SK-N-MC (cell line): ENCODE results near the gene ZMAT3.

Experiments used
- DNase-seq: peaks from one replicate; pipeline ENCODE4 v3.0.0-alpha.2; 2011; ENCODE audit warnings: low read depth, low spot score
- H3K27ac ChIP-seq: fragments of 200-600 bp; sonication (generic); 2 replicates; pipeline ENCODE4 v1.5.1; 2016; ENCODE audit warnings: mixed run types
- H3K36me3 ChIP-seq: fragments of 200-600 bp; sonication (generic); 2 replicates; pipeline ENCODE4 v1.6.1; 2017; ENCODE audit warnings: antibody characterized with exemption, low read length, mixed read lengths; ENCODE audit not compliant: insufficient read depth
- H3K4me3 ChIP-seq: fragments of 200-600 bp; sonication (generic); 2 replicates; pipeline ENCODE4 v1.5.1; 2016
- H3K9ac ChIP-seq: fragments of 200-600 bp; sonication (generic); 2 replicates; pipeline ENCODE4 v1.8.0; 2017; ENCODE audit warnings: mixed run types, mixed read lengths; ENCODE audit not compliant: insufficient read length
- H3K9me3 ChIP-seq: fragments of 200-600 bp; sonication (generic); 2 replicates; pipeline ENCODE4 v1.6.1; 2017; ENCODE audit warnings: low read depth, mild to moderate bottlenecking, antibody characterized with exemption, low read length, moderate library complexity, mixed read lengths
- EZH2 ChIP-seq: fragments of 200-600 bp; sonication (generic); IDR thresholded peaks from one replicate; pipeline ENCODE4 v1.6.1; 2017; ENCODE audit warnings: antibody characterized with exemption
- FOXP2 ChIP-seq: optimal IDR thresholded peaks from 2 replicates; pipeline ENCODE3; 2011; ENCODE audit warnings: mild to moderate bottlenecking, moderate library complexity; ENCODE audit not compliant: insufficient read depth; ENCODE audit errors: extremely low read length, control extremely low read depth
- POLR2AphosphoS5 ChIP-seq: IDR thresholded peaks from 2 replicates; pipeline ENCODE4 v1.6.1; 2012; ENCODE audit warnings: mild to moderate bottlenecking, low read depth, low read length, borderline replicate concordance

ZMAT3 gene

DNA sequence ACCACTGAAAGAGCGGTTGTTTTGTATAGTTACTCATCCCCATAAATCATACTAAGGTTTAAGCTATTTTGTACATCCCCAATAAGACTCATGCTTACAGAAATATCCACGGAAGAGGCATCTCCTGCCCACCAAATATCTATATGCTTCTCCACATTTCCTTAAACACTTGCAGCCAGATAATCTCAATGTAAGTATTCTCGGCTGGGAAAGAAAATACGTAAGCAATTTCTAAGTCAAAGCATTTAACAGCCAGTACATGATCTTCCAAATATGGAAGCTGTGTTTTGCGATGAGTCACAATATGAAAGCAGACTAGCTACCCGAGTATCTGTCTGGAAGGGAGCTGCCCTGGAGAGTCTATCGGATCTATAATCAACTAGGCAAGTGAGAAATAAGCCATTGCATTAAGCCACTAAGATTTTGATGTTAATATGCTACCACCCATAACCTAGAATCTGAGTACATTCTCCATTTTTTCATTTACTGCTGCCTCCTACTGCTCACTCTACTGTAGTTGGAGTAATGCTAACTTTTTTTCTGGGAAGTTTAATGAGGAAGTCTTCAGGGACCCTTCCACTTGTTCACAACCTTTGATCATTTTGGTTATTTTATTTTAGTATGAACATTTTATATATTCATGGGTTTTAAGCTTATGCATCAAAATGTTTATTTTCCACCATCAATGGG, 26.9 kb upstream of the ZMAT3 start:
- Histone ChIP-seq H3K9me3 (no peaks in the 10 kb centered on the region), H3K9ac (no peak overlapping the region), H3K27ac (no peak overlapping the region), H3K4me3 (no peak overlapping the region), H3K36me3 (no peaks in the 10 kb centered on the region)
- TF ChIP-seq FOXP2 = no peak
- TF ChIP-seq POLR2AphosphoS5 = no peak
- no peak for DNase-seq

DNA sequence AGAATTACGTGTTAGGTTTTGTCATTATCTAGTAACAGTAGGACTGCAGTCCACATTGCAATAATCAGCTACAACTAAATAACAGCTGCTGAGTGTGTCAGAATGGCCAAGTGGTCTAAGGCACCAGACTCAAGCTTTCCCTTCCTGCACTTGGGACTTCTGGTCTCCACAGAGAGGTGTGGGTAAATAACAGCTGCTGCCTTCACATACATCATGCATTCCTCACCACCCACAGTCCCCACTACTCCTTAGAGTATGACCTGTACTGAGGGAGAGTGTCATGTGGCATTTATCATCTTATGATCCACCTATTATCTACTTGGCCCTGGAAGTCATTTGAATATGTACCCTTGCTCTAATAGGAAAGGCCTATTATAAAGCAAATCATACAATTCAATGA, 22.2 kb upstream of the ZMAT3 start:
- TF ChIP-seq FOXP2 (no peak), EZH2 (no peak), POLR2AphosphoS5 (no peak)
- no peak overlapping the region for H3K4me3 ChIP-seq
- no peak overlapping the region for H3K9ac ChIP-seq
- H3K27ac ChIP-seq = no peak overlapping the region
- H3K9me3 ChIP-seq = no peaks in the 10 kb centered on the region
- no peak for DNase-seq
- no peaks in the 10 kb centered on the region for H3K36me3 ChIP-seq

DNA sequence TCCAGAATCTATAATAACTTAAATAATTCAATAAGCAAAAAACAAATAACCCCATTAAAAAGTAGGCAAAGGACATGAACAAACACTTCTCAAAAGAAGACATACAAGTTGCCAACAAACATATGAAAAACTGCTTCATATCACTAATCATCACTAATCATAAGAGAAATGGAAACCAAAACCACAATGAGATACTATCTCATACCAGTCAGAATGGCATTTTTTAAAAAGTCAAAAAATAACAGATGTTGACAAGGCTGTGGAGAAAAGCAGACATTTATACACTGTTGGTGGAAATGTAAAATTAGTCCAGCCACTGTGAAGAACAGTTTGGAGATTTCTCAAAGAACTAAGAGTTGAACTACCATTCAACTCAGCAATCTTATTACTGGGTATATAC, 19.5 kb upstream of the ZMAT3 start:
- Histone ChIP-seq H3K4me3 (no peak overlapping the region), H3K9ac (no peak overlapping the region), H3K36me3 (no peaks in the 10 kb centered on the region), H3K9me3 (no peaks in the 10 kb centered on the region), H3K27ac (no peak overlapping the region)
- DNase-seq = no peak
- no peak for TF ChIP-seq EZH2
- TF ChIP-seq FOXP2 = no peak
- TF ChIP-seq POLR2AphosphoS5 = no peak

DNA sequence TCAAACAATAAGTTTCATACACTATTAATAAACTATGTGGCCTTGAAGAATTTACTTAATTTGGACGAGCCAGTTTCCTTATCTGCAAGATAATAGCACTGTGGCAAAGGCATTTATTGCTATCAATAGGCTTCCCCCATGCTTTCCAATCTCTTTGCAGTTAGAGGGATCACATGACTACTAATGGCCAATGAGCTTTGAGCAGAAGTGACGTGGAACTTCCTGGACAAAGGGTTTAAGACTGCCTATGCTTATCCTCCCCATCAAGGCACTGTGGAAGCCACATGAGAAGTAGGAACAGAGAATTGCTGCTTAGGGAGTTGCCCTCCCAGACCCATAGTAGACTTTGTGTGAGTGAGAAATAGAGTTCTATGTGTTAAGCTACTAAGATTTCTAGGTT, 16.7 kb upstream of the ZMAT3 start:
- H3K9ac ChIP-seq = no peak overlapping the region

DNA sequence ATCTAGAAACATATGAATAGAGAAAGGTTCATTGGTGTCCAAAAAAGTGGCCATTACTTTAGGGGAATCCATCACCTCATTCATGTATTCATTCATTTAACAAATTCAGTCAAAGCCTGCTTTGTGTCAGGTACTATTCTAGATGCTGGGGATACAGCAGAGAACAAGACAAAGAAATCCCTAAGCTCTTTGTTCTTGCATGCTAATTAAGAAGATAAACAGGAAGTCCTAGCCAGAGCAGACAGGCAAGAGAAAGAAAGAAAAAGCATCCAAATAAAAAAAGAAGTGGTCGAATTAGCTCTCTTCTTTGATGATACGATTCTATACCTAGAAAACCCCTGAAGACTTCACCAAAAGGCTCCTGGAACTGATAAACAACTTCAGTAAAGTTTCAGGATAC, 12.4 kb upstream of the ZMAT3 start:
- Histone ChIP-seq H3K27ac (no peak overlapping the region), H3K36me3 (no peaks in the 10 kb centered on the region), H3K9ac (no peak overlapping the region), H3K9me3 (no peaks in the 10 kb centered on the region), H3K4me3 (no peak overlapping the region)
- no peak for DNase-seq
- TF ChIP-seq POLR2AphosphoS5 (no peak), FOXP2 (no peak), EZH2 (no peak)

More for the DNA sequence above, 16.7 kb upstream of the ZMAT3 start:
- Histone ChIP-seq H3K9me3 (no peaks in the 10 kb centered on the region), H3K4me3 (no peak overlapping the region), H3K27ac (no peak overlapping the region), H3K36me3 (no peaks in the 10 kb centered on the region)
- no peak for DNase-seq
- no peak for TF ChIP-seq POLR2AphosphoS5
- TF ChIP-seq FOXP2 = no peak
- TF ChIP-seq EZH2 = no peak

DNA sequence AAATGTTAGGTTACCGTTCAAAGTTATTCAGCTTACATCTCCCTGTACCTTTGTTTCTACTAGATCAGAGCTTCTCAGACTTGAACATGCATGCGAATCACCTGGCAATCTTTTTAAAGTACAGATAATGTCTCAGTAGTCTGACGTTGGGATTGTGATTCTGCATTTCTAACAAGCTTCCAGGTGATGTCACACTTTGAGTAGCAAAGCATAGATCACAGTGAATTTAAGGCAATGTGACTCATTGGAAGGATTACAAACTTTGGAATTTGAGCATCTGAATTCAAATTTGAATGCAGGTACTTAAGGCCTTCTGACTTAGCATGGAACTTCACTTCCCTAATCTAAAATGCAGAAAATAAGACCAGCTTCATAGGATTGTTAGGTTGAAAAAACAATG, 10.8 kb upstream of the ZMAT3 start:
- TF ChIP-seq POLR2AphosphoS5 = no peak
- TF ChIP-seq FOXP2 = no peak
- DNase-seq = no peak

DNA sequence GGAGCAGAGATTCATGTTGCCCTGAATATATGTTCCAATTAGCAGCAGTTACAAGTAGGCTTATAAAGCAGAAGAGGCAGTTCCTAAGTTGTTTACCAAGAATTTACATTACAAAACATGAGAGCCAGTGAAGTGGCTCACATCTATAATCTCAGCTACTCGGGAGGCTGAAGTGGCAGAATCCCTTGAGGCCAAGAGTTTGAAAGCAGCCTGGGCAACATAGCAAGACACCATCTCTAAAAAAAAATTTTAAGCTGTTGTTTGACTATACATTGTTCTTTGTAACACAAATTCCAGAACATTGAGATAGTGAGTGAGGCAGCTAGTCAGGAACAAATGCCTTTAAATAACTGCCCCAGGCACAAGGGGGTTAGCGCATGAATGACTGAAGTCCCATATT, 10.3 kb upstream of the ZMAT3 start:
- no peak overlapping the region for H3K27ac ChIP-seq
- TF ChIP-seq FOXP2 (no peak), POLR2AphosphoS5 (no peak), EZH2 (no peak)
- no peak for DNase-seq
- no peak overlapping the region for H3K4me3 ChIP-seq
- H3K9ac ChIP-seq = no peak overlapping the region
- H3K36me3 ChIP-seq = no peaks in the 10 kb centered on the region
- no peaks in the 10 kb centered on the region for H3K9me3 ChIP-seq

More for the DNA sequence above, 10.8 kb upstream of the ZMAT3 start:
- no peaks in the 10 kb centered on the region for H3K9me3 ChIP-seq
- no peak overlapping the region for H3K4me3 ChIP-seq
- no peak overlapping the region for H3K27ac ChIP-seq
- H3K36me3 ChIP-seq = no peaks in the 10 kb centered on the region
- H3K9ac ChIP-seq = no peak overlapping the region

DNA sequence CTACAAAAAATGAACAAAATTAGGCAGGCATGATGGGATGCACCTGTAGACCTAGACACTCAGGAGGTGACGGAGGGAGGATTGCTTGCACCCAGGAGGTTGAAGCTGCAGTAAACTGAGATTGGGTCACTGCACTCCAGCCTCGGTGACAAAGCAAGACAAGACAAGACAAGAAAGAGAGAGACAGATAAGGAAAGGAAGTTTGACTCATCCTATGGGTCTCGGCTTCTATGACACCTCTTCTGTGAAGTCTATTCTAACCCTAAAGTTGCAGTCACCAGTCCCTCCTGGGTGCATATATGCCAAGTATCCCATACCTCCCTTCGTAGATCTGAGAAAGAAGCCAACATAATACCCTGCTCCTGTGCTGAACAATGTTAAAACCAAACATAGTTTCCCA, 7.9 kb upstream of the ZMAT3 start:
- DNase-seq = no peak

More for the DNA sequence above, 7.9 kb upstream of the ZMAT3 start:
- Histone ChIP-seq H3K9me3 (no peaks in the 10 kb centered on the region), H3K4me3 (no peak overlapping the region), H3K27ac (no peak overlapping the region), H3K36me3 (no peaks in the 10 kb centered on the region), H3K9ac (no peak overlapping the region)
- TF ChIP-seq POLR2AphosphoS5 (no peak), FOXP2 (no peak), EZH2 (no peak)
